ENCODE measurements around the gene OPRM1. TPM values are rescaled to one million over a fixed set of nuclear protein-coding genes. Genes with fewer than 3 reads are reported as not detected.

OPRM1 gene
- total RNA-seq, 1 donor from 2014 or later = not detected

DNA sequence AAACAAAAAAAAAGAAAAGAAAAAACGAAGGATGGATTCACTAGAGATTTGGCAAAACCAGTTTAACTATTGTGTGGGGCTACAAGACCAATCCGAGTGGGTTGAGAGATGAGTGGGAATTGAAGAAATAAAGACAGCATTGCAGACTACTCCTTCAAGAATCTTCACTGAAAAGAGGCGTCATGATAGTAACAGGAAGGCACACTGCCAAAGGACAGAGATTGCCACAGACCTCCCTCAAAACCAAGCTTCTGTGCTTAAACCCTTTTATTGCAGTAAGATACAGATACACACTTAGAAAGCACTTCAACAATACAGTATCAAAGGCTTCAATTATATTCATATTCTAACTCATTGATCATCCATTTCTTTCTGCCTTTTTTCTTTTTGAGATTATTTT, 213.6 kb downstream of the OPRM1 start:
- Histone ChIP-seq H3K36me3 (ENCODE audit: control insufficient read depth, insufficient read depth, low read length) (no peaks in the 10 kb centered on the region), H3K4me3 (ENCODE audit: low read depth, low read length) (no peak overlapping the region), H3K27me3 (ENCODE audit: control insufficient read depth, insufficient read depth, low read length) (no peaks in the 10 kb centered on the region)
- TF ChIP-seq, protein P1, sequence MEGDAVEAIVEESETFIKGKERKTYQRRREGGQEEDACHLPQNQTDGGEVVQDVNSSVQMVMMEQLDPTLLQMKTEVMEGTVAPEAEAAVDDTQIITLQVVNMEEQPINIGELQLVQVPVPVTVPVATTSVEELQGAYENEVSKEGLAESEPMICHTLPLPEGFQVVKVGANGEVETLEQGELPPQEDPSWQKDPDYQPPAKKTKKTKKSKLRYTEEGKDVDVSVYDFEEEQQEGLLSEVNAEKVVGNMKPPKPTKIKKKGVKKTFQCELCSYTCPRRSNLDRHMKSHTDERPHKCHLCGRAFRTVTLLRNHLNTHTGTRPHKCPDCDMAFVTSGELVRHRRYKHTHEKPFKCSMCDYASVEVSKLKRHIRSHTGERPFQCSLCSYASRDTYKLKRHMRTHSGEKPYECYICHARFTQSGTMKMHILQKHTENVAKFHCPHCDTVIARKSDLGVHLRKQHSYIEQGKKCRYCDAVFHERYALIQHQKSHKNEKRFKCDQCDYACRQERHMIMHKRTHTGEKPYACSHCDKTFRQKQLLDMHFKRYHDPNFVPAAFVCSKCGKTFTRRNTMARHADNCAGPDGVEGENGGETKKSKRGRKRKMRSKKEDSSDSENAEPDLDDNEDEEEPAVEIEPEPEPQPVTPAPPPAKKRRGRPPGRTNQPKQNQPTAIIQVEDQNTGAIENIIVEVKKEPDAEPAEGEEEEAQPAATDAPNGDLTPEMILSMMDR (IDR thresholded peaks at IDR 0.05; ENCODE audit: insufficient read depth, low read length, poor library complexity, severe bottlenecking) = no peak
- no peak for DNase-seq (ENCODE audit: low read depth)

DNA sequence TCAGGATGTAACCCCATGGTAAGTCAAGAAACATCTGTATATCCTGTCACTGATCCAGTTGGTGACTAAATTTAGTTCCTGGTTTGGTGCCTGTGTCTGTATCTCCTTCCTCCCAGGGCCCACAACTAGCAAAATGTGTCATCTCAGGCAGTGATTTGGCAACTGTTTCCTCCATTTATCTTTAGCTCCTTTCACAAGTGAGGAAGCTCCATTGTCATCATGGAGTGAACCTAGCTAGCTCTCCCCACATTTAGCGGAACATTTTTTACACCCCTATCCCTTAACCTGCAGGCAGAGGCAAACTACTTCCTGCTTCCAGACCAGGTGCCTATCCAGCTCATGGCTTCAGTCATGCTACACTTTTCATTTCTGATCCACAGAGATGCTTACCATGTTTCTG, 218.0 kb downstream of the OPRM1 start:
- TF ChIP-seq, protein P1 (IDR thresholded peaks at IDR 0.05; ENCODE audit: insufficient read depth, low read length, poor library complexity, severe bottlenecking) = no peak
- no peak for DNase-seq (ENCODE audit: low read depth)
- Histone ChIP-seq H3K4me3 (ENCODE audit: low read depth, low read length) (no peak overlapping the region), H3K27me3 (ENCODE audit: control insufficient read depth, insufficient read depth, low read length) (no peaks in the 10 kb centered on the region), H3K36me3 (ENCODE audit: control insufficient read depth, insufficient read depth, low read length) (no peaks in the 10 kb centered on the region)

DNA sequence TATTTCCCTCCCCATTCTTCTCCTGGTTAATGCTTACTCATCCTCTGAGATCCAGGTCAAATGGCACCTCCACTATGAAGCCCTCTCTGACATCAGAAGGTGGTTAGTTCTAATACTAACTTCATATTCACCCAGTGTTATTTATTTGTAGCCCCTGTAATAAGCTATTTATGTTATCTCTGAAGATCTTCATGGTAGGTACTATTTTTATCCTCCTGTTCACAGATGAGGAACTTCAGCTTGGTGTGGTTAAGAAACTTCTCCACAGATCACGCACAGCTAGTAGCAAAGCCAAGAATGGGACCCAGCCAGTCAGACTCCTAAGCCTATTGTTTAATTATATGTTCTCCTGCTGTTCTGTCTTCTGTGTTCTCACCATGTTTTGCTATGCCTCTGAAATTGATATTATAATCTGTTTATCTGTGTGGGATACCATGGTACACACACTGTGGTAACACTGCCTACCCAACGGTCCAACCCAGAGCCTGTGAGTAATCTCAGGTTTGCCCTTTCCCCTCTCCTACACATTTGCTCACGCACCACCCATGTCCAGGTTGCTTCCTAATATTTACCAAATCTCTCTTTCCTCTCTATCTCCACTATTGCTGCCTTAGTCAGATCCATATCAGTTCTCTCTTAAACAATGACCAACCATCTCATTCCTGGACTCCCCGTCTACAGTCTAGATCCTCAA, 219.2 kb downstream of the OPRM1 start:
- Histone ChIP-seq H3K27me3 (ENCODE audit: control insufficient read depth, insufficient read depth, low read length) (no peaks in the 10 kb centered on the region), H3K4me3 (ENCODE audit: low read depth, low read length) (no peak overlapping the region), H3K36me3 (ENCODE audit: control insufficient read depth, insufficient read depth, low read length) (no peaks in the 10 kb centered on the region)
- TF ChIP-seq, protein P1 (IDR thresholded peaks at IDR 0.05; ENCODE audit: insufficient read depth, low read length, poor library complexity, severe bottlenecking) = no peak
- DNase-seq (ENCODE audit: low read depth) = no peak

DNA sequence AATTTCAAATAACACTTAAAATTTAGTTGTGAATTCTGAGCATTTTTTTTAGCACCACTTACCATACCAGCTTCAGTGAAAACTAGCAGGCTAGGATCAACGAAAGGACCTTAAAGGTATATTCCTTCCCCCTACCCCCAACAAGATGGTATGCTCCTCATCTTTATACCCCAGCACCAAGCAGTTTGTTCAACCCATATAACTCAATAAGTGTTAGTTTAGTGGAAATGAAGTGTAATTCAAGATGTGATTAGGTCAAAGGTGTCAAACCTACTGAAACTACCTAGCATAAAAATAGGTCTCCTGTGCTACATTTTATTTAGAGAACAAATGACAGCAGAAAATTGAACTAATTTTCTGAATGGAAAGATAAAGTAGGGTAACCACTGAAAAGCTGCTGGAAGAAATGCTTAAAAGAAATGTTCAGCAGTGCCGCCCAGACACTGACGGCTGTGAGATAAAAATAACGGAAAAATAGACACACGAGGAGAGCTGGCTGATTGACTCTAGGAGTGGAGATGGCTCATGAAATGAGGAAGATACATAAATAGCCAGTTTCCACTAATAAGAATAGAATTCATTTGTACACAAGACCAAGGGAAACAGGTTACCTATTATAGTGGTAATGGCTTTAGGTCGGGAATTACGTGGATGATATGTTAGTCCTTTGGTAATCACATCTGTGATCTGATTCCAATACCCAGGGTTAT, 222.8 kb downstream of the OPRM1 start:
- DNase-seq (ENCODE audit: low read depth) = no peak
- Histone ChIP-seq H3K36me3 (ENCODE audit: control insufficient read depth, insufficient read depth, low read length) (no peaks in the 10 kb centered on the region), H3K4me3 (ENCODE audit: low read depth, low read length) (no peak overlapping the region), H3K27me3 (ENCODE audit: control insufficient read depth, insufficient read depth, low read length) (no peaks in the 10 kb centered on the region)
- TF ChIP-seq, protein P1 (IDR thresholded peaks at IDR 0.05; ENCODE audit: insufficient read depth, low read length, poor library complexity, severe bottlenecking) = no peak

DNA sequence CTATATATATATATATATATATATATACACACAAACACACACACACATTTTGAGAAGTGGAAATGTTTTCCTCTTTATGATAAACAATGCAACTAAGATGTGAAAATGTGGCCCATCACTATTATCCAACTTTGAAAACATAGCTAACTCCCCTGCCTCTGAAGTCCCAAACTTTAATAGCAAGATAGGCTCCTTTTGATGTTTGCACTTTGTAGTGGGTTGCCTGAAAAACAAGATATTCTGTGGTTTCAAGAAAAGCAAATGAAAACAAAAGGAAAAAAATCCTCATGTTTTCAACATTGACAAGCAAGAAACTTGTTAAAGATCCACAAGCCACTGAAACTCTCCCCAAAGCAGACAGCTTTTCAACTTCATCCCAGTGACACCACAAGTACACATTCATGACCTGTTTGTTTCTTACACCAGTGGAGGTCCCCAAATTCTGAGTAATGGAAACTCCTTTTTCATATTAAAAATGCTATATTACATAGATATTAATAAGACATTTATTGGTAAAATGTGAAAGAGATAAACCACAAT, 227.6 kb downstream of the OPRM1 start:
- H3K36me3 ChIP-seq (ENCODE audit: control insufficient read depth, insufficient read depth, low read length) = no peaks in the 10 kb centered on the region
- H3K4me3 ChIP-seq (ENCODE audit: low read depth, low read length) = no peak overlapping the region
- TF ChIP-seq, protein P1 (IDR thresholded peaks at IDR 0.05; ENCODE audit: insufficient read depth, low read length, poor library complexity, severe bottlenecking) = no peak
- H3K27me3 ChIP-seq (ENCODE audit: control insufficient read depth, insufficient read depth, low read length) = no peaks in the 10 kb centered on the region
- no peak for DNase-seq (ENCODE audit: low read depth)

Measured in kidney epithelial cell (primary cell).